Spleen (tissue), 11 donors: Measurements from ENCODE around the gene CNPPD1. TPM values are rescaled to one million over a fixed set of nuclear protein-coding genes. Genes with fewer than 3 reads are reported as not detected.

ENCODE experiments used
- DNase-seq: peaks from one replicate; pipeline ENCODE4 v3.0.0-alpha.2; 2020
- H3K27ac ChIP-seq, 8 donors: fragments of 200-600 bp; sonication (generic) in 7 of 8; 1 replicate in 4 of 8; 2 replicates in 4 of 8; pipeline versions ENCODE4 v1.5.0 to v1.8.0; 2016 to 2021; ENCODE audit warnings: inconsistent platforms in 4 of 8, mild to moderate bottlenecking in 4 of 8, moderate library complexity in 1 of 8
- H3K27me3 ChIP-seq, 7 donors: fragments of 200-600 bp; sonication (generic) in 6 of 7; replicated peaks in 1 of 7; 1 replicate in 4 of 7; 2 replicates in 3 of 7; pipeline versions ENCODE4 v1.5.0 to v1.8.0; 2016 to 2021; ENCODE audit warnings: inconsistent platforms in 3 of 7, mild to moderate bottlenecking in 1 of 7
- H3K36me3 ChIP-seq, 6 donors: fragments of 200-600 bp; sonication (generic) in 5 of 6; 1 replicate in 4 of 6; 2 replicates in 2 of 6; pipeline versions ENCODE4 v1.5.0 to v1.8.0; 2016 to 2021; ENCODE audit warnings: inconsistent platforms in 2 of 6
- H3K4me1 ChIP-seq, 6 donors: fragments of 200-600 bp; sonication (generic) in 5 of 6; 1 replicate in 3 of 6; 2 replicates in 3 of 6; pipeline versions ENCODE4 v1.5.0 to v1.8.0; 2016 to 2021; ENCODE audit warnings: inconsistent platforms in 3 of 6
- H3K4me3 ChIP-seq, 8 donors: fragments of 200-600 bp; sonication (generic) in 7 of 8; 1 replicate in 4 of 8; 2 replicates in 4 of 8; pipeline versions ENCODE4 v1.5.0 to v1.8.0; 2016 to 2021; ENCODE audit warnings: inconsistent platforms in 4 of 8, mild to moderate bottlenecking in 4 of 8, moderate library complexity in 2 of 8
- H3K9me3 ChIP-seq, 8 donors: fragments of 200-600 bp; sonication (generic) in 7 of 8; 1 replicate in 4 of 8; 2 replicates in 4 of 8; pipeline versions ENCODE4 v1.5.0 to v1.8.0; 2016 to 2021; ENCODE audit warnings: inconsistent platforms in 4 of 8
- CTCF ChIP-seq, 11 experiments: fragments of 200-600 bp in 7 of 11; fragments of 450-650 bp in 4 of 11; sonication (generic) in 4 of 11; IDR thresholded peaks in 8 of 11; conservative IDR thresholded peaks in 3 of 11; 1 replicate in 7 of 11; 2 replicates in 4 of 11; pipeline versions ENCODE4 v1.4.0 to v1.8.0; 2016 to 2021; ENCODE audit warnings: antibody characterized with exemption in 11 of 11, inconsistent platforms in 4 of 11, mild to moderate bottlenecking in 1 of 11
- POLR2A ChIP-seq, 3 donors: fragments of 450-650 bp; IDR thresholded peaks; one replicate each; pipeline ENCODE4 v1.5.1; 2017; ENCODE audit warnings: antibody characterized with exemption in 3 of 3, mild to moderate bottlenecking in 1 of 3
- POLR2AphosphoS5 ChIP-seq, 3 donors: sonication (generic); formaldehyde crosslinking; IDR thresholded peaks; one replicate each; pipeline ENCODE4 v1.5.1; 2017; ENCODE audit warnings: antibody characterized with exemption in 3 of 3
- WGBS, 5 donors: extraction: QIAGEN DNeasy Blood & Tissue Kit in 3 of 5; methylation state at CpG; one replicate each; pipeline versions ENCODE4 v1.1.5 to v1.1.7; 2013 to 2018; 5-methylcytosine and 5-hydroxymethylcytosine counted together
- intact Hi-C: fragments of 100-400 bp; cut with DNase I; formaldehyde crosslinking; loops from one replicate; pipeline ENCODE4 v1.15.0; 2023; ENCODE audit warnings: low total_unique reads
- polyA plus RNA-seq, 3 donors: library from polyadenylated mRNA; stranded (reverse); fragments of 200-250 nt; gene quantifications; one replicate each; pipeline ENCODE4 v1.2.1, GENCODE V29; 2013
- total RNA-seq, 7 donors: library from RNA; depleted of rRNA in 3 of 7; stranded (reverse); fragments of >200 nt in 3 of 7; fragmentation: NEBNext Ultra II Directional in 4 of 7; extraction: Animal tissue kit (Norgen Biotek cat#: 25700) in 4 of 7; gene quantifications; one replicate each; pipeline versions ENCODE4 v1.1.0 to v1.2.1, GENCODE V29; 2016 to 2021
- donor health status: healthy with polysubstance abuse.
- donor health status: DM: no; HTN: no; CAD: no; lungs with moderate emphysema.
- donor health status: DM: no; HTN: no; CAD: no.
- donor health status: Bipolar disorder and iron deficiency.
- donor health status: healthy.
- donor health status: DM: no; HTN: no; CAD: no.
- donor health status: DM: yes; HTN: yes; CAD: no.

The CNPPD1 gene
- total and polyA plus RNA-seq, 10 donors = 51.3 to 80.8 (median 65.2) TPM

GRCh38 chr2:219206328-219207133 is 29.8 kb upstream of the CNPPD1 start, which contains the start of gene ZFAND2B:
Gene ZFAND2B, plus strand, starts transcription at chr2:219206782. Its CDS starts 206 bp downstream, at chr2:219206988.
- WGBS, 5 donors = 0 to 1% (median 0%) methylated on average over 15 to 76 of the region's 76 CpGs
- intact Hi-C loops = loop anchor here (5.0 kb wide), 1 partner anchor 34 kb away; the partner anchor contains the start of gene SLC23A3
- TF ChIP-seq POLR2A (IDR thresholded peaks at IDR 0.05) (peak; percentile 30 to 92 (median 65)), CTCF (IDR thresholded peaks at IDR 0.05 in 8 of 11, conservative IDR thresholded peaks at IDR 0.05 in 3 of 11) (peak in 6 of 11 experiments; percentile 23 to 61 (median 42)), POLR2AphosphoS5 (IDR thresholded peaks at IDR 0.05) (peak; percentile 99 to 100 (median 99))

GRCh38 chr2:219205981-219206327 is 29.2 kb upstream of the CNPPD1 start:
- Histone ChIP-seq H3K4me3 (peak overlapping the region; percentile 51 to 84 (median 60)), H3K4me1 (peaks cover 7 to 50% (median 30%) of the 10 kb centered on the region in 6 donors), H3K27me3 (no peaks in the 10 kb centered on the region), H3K36me3 (peaks cover 0 to 35% (median 15%) of the 10 kb centered on the region in 6 donors), H3K27ac (peak overlapping the region; percentile 93 to 98 (median 97)), H3K9me3 (no peaks in the 10 kb centered on the region)
- intact Hi-C loops = loop anchor here (5.0 kb wide), 1 partner anchor 34 kb away; the partner anchor contains the start of gene SLC23A3
- DNase-seq = no peak
- TF ChIP-seq POLR2A (IDR thresholded peaks at IDR 0.05) = no peak
- TF ChIP-seq CTCF (IDR thresholded peaks at IDR 0.05 in 8 of 11, conservative IDR thresholded peaks at IDR 0.05 in 3 of 11) = no peak
- no peak for TF ChIP-seq POLR2AphosphoS5 (IDR thresholded peaks at IDR 0.05)
- WGBS, 5 donors = 17 to 28% (median 22%) methylated on average over 7 of the region's 7 CpGs

More at GRCh38 chr2:219206328-219207133, 29.8 kb upstream of the CNPPD1 start, which contains the start of gene ZFAND2B:
- H3K4me3 ChIP-seq = peak within 1 kb of the TSS; percentile 51 to 84 (median 60)
- no peaks in the 10 kb centered on the region for H3K27me3 ChIP-seq
- H3K27ac ChIP-seq = peak within 1 kb of the TSS; percentile 93 to 98 (median 97)
- H3K9me3 ChIP-seq = no peaks in the 10 kb centered on the region
- peak; percentile 99 for DNase-seq
- H3K36me3 ChIP-seq = peaks cover 0 to 38% (median 15%) of the 10 kb centered on the region in 6 donors
- H3K4me1 ChIP-seq = peaks cover 7 to 55% (median 35%) of the 10 kb centered on the region in 6 donors

GRCh38 chr2:219205165-219205538 is 28.4 kb upstream of the CNPPD1 start:
- 90 to 96% (median 94%) methylated on average over 5 of the region's 5 CpGs for WGBS, 5 donors
- TF ChIP-seq POLR2AphosphoS5 (IDR thresholded peaks at IDR 0.05) (no peak), POLR2A (IDR thresholded peaks at IDR 0.05) (no peak), CTCF (IDR thresholded peaks at IDR 0.05 in 8 of 11, conservative IDR thresholded peaks at IDR 0.05 in 3 of 11) (no peak)
- peak; percentile 19 for DNase-seq
- no peak overlapping the region for H3K27ac ChIP-seq
- peaks cover 0 to 27% (median 15%) of the 10 kb centered on the region in 6 donors for H3K36me3 ChIP-seq
- intact Hi-C loops = loop anchor here (5.0 kb wide), 1 partner anchor 33 kb away; the partner anchor contains the start of gene SLC23A3
- H3K27me3 ChIP-seq = peaks cover 0 to 4% (median 0%) of the 10 kb centered on the region in 7 donors
- no peak overlapping the region for H3K4me3 ChIP-seq
- H3K9me3 ChIP-seq = no peaks in the 10 kb centered on the region
- peaks cover 7 to 42% (median 29%) of the 10 kb centered on the region in 6 donors for H3K4me1 ChIP-seq
